Astrocyte (in vitro differentiated cells and primary cell): ENCODE measurements around the gene SESN2. TPM values are rescaled to one million over a fixed set of nuclear protein-coding genes. Genes with fewer than 3 reads are reported as not detected.

Experiments
- DNase-seq: peaks from one replicate; pipeline ENCODE4 v3.0.0-alpha.2; 2010; ENCODE audit warnings: low read depth
- FAIRE-seq: peaks from 2 replicates; lab custom pipeline; 2011; peaks lifted over from hg19 to GRCh38; lab: Jason Lieb, UNC
- H2AFZ ChIP-seq: 2 replicates; pipeline ENCODE4 v1.6.0; 2012; ENCODE audit warnings: low read depth, low read length, inconsistent platforms
- H3K27ac ChIP-seq: 2 replicates; pipeline ENCODE4 v1.5.1; 2011; ENCODE audit warnings: low read depth, low read length, inconsistent platforms
- H3K27me3 ChIP-seq: 2 replicates; pipeline ENCODE4 v1.6.0; 2011; ENCODE audit warnings: low read length, inconsistent platforms; ENCODE audit not compliant: insufficient read depth
- H3K36me3 ChIP-seq: 2 replicates; pipeline ENCODE4 v1.5.1; 2011; ENCODE audit warnings: low read length, inconsistent platforms; ENCODE audit not compliant: insufficient read depth
- H3K4me1 ChIP-seq: 2 replicates; pipeline ENCODE4 v1.5.1; 2011; ENCODE audit warnings: low read length, inconsistent platforms; ENCODE audit not compliant: insufficient read depth
- H3K4me2 ChIP-seq: 2 replicates; pipeline ENCODE4 v1.6.0; 2012; ENCODE audit warnings: low read length, inconsistent platforms
- H3K4me3 ChIP-seq: 2 replicates; pipeline ENCODE4 v1.5.1; 2011; ENCODE audit warnings: low read depth, mild to moderate bottlenecking, low read length, inconsistent platforms; ENCODE audit not compliant: insufficient read depth
- H3K79me2 ChIP-seq: 2 replicates; pipeline ENCODE4 v1.6.0; 2012; ENCODE audit warnings: mild to moderate bottlenecking, low read length, inconsistent platforms; ENCODE audit not compliant: insufficient read depth
- H3K9ac ChIP-seq: 2 replicates; pipeline ENCODE4 v1.6.0; 2012; ENCODE audit warnings: mild to moderate bottlenecking, low read length, inconsistent platforms
- H3K9me3 ChIP-seq: 2 replicates; pipeline ENCODE4 v1.5.1; 2012; ENCODE audit warnings: low read depth, mild to moderate bottlenecking, low read length, inconsistent platforms; ENCODE audit not compliant: insufficient read depth
- H4K20me1 ChIP-seq: 2 replicates; pipeline ENCODE4 v1.6.0; 2012; ENCODE audit warnings: low read length, inconsistent platforms; ENCODE audit not compliant: insufficient read depth
- H3K27ac Mint-ChIP-seq: one replicate; pipeline ENCODE4 v1.8.0; 2021; ENCODE audit warnings: mild to moderate bottlenecking, mixed read lengths; ENCODE audit not compliant: unreplicated experiment
- H3K27me3 Mint-ChIP-seq: one replicate; pipeline ENCODE4 v1.8.0; 2021; ENCODE audit warnings: low read depth, mixed read lengths; ENCODE audit not compliant: unreplicated experiment
- H3K36me3 Mint-ChIP-seq: one replicate; pipeline ENCODE4 v1.8.0; 2021; ENCODE audit warnings: low read depth, mixed read lengths; ENCODE audit not compliant: unreplicated experiment
- H3K4me1 Mint-ChIP-seq: one replicate; pipeline ENCODE4 v1.8.0; 2021; ENCODE audit warnings: low read depth, mixed read lengths; ENCODE audit not compliant: unreplicated experiment
- H3K4me3 Mint-ChIP-seq: one replicate; pipeline ENCODE4 v1.8.0; 2021; ENCODE audit warnings: mild to moderate bottlenecking, moderate library complexity, mixed read lengths; ENCODE audit not compliant: unreplicated experiment
- H3K9me3 Mint-ChIP-seq: one replicate; pipeline ENCODE4 v1.8.0; 2021; ENCODE audit warnings: mild to moderate bottlenecking, mixed read lengths; ENCODE audit not compliant: unreplicated experiment
- CTCF ChIP-seq: IDR thresholded peaks from 2 replicates; pipeline ENCODE4 v1.5.1; 2011; ENCODE audit warnings: low read depth, mild to moderate bottlenecking, inconsistent platforms, low read length, moderate library complexity; ENCODE audit not compliant: insufficient read depth
- EZH2 ChIP-seq: IDR thresholded peaks from 2 replicates; pipeline ENCODE4 v1.6.1; 2012; ENCODE audit warnings: mild to moderate bottlenecking, low read length, inconsistent platforms; ENCODE audit not compliant: insufficient read depth
- total RNA-seq: library from RNA; stranded (reverse); gene quantifications from 2 replicates; pipeline ENCODE4 v1.2.1, GENCODE V29; 2021

SESN2 gene
- total RNA-seq, 1 donor from 2014 or later = 78.3 TPM

- Mint-ChIP-seq H3K4me1 (peaks cover 23% of the 10 kb centered on the region), H3K4me3 (peak overlapping the region; percentile 97), H3K36me3 (peaks cover 9% of the 10 kb centered on the region), H3K9me3 (no peaks in the 10 kb centered on the region), H3K27me3 (no peaks in the 10 kb centered on the region), H3K27ac (peak overlapping the region; percentile 77)
- peak overlapping the region; percentile 71 for H2AFZ ChIP-seq
- H3K9ac ChIP-seq = peak overlapping the region; percentile 92
- H3K27ac ChIP-seq = peak overlapping the region; percentile 71
- peaks cover 16% of the 10 kb centered on the region for H3K4me1 ChIP-seq
- peak overlapping the region; percentile 97 for H3K4me2 ChIP-seq
- TF ChIP-seq EZH2 (no peak), CTCF (no peak)
- H3K9me3 ChIP-seq = no peaks in the 10 kb centered on the region
- peak; percentile 87 for DNase-seq
- H3K4me3 ChIP-seq = peak overlapping the region; percentile 87
- H3K27me3 ChIP-seq = no peaks in the 10 kb centered on the region
- H3K79me2 ChIP-seq = peaks cover 56% of the 10 kb centered on the region
- FAIRE-seq = no peak
- H3K36me3 ChIP-seq = no peaks in the 10 kb centered on the region
- H4K20me1 ChIP-seq = peaks cover 47% of the 10 kb centered on the region
Measured at GRCh38 chr1:28259934-28260802, 850 bp downstream of the SESN2 start.

- DNase-seq (no peak), FAIRE-seq (no peak)
- H3K4me3 Mint-ChIP-seq = peak overlapping the region; percentile 97
- TF ChIP-seq CTCF = no peak
- no peaks in the 10 kb centered on the region for H3K9me3 ChIP-seq
- H3K4me2 ChIP-seq = peak overlapping the region; percentile 97
- peaks cover 52% of the 10 kb centered on the region for H4K20me1 ChIP-seq
- H3K36me3 Mint-ChIP-seq = peaks cover 12% of the 10 kb centered on the region
- no peak overlapping the region for H3K27ac ChIP-seq
- peak overlapping the region; percentile 92 for H3K9ac ChIP-seq
- H3K27me3 ChIP-seq = no peaks in the 10 kb centered on the region
- H3K36me3 ChIP-seq = no peaks in the 10 kb centered on the region
- no peak overlapping the region for H2AFZ ChIP-seq
- no peaks in the 10 kb centered on the region for H3K27me3 Mint-ChIP-seq
- H3K9me3 Mint-ChIP-seq = no peaks in the 10 kb centered on the region
- H3K79me2 ChIP-seq = peaks cover 61% of the 10 kb centered on the region
- peak overlapping the region; percentile 77 for H3K27ac Mint-ChIP-seq
- peaks cover 27% of the 10 kb centered on the region for H3K4me1 Mint-ChIP-seq
- peaks cover 16% of the 10 kb centered on the region for H3K4me1 ChIP-seq
- peak overlapping the region; percentile 87 for H3K4me3 ChIP-seq
Measured at GRCh38 chr1:28260803-28261174, 1.5 kb downstream of the SESN2 start.

GRCh38 chr1:28264897-28265296, 5.6 kb downstream of the SESN2 start:
- TF ChIP-seq CTCF (no peak), EZH2 (no peak)
- no peaks in the 10 kb centered on the region for H3K27me3 Mint-ChIP-seq
- DNase-seq (no peak), FAIRE-seq (no peak)
- Histone ChIP-seq H3K4me3 (no peak overlapping the region), H3K79me2 (peaks cover 90% of the 10 kb centered on the region), H2AFZ (no peak overlapping the region), H4K20me1 (peaks cover 91% of the 10 kb centered on the region), H3K4me1 (peaks cover 9% of the 10 kb centered on the region), H3K36me3 (no peaks in the 10 kb centered on the region), H3K27ac (no peak overlapping the region), H3K4me2 (no peak overlapping the region), H3K9ac (no peak overlapping the region), H3K9me3 (no peaks in the 10 kb centered on the region), H3K27me3 (no peaks in the 10 kb centered on the region)
- no peak overlapping the region for H3K27ac Mint-ChIP-seq
- H3K4me1 Mint-ChIP-seq = peaks cover 42% of the 10 kb centered on the region
- H3K9me3 Mint-ChIP-seq = no peaks in the 10 kb centered on the region
- peak overlapping the region; percentile 50 for H3K4me3 Mint-ChIP-seq
- H3K36me3 Mint-ChIP-seq = peaks cover 14% of the 10 kb centered on the region
